GM18498 (cell line): Measurements from ENCODE around the gene SLIT3.
A peak's percentile ranks its signal among the peaks of the same experiment; 100 is the strongest.

ENCODE experiments used
- ATAC-seq: cut with Tn5 transposase; IDR thresholded peaks from one replicate; pipeline ENCODE4 v1.9.1; 2021; ENCODE audit warnings: mild to moderate bottlenecking, moderate library complexity; ENCODE audit not compliant: unreplicated experiment

Gene SLIT3

GRCh38 chr5:168976311-168976970 is 324.5 kb downstream of the SLIT3 start:
- no peak for ATAC-seq

- no peak for ATAC-seq
These were observed 325.6 kb downstream of the SLIT3 start for GRCh38 chr5:168975331-168975730.

- ATAC-seq, result no peak
These were observed 326.9 kb downstream of the SLIT3 start for GRCh38 chr5:168974082-168974481.

GRCh38 chr5:168972731-168973130 is 328.2 kb downstream of the SLIT3 start:
- ATAC-seq, result no peak

GRCh38 chr5:168971100-168971499 is 329.8 kb downstream of the SLIT3 start:
- ATAC-seq, result no peak

GRCh38 chr5:168969326-168969886 is 331.5 kb downstream of the SLIT3 start:
- ATAC-seq, result no peak

- ATAC-seq, result no peak
These were observed 332.9 kb downstream of the SLIT3 start for GRCh38 chr5:168967882-168968620.

GRCh38 chr5:168965638-168966037 is 335.3 kb downstream of the SLIT3 start:
- ATAC-seq, result no peak

- no peak for ATAC-seq
These were observed 336.8 kb downstream of the SLIT3 start for GRCh38 chr5:168964182-168964581.

GRCh38 chr5:168962306-168962705 is 338.6 kb downstream of the SLIT3 start:
- ATAC-seq, result no peak

- ATAC-seq, result no peak
These were observed 339.3 kb downstream of the SLIT3 start for GRCh38 chr5:168961681-168962080.

- no peak for ATAC-seq
These were observed 340.4 kb downstream of the SLIT3 start for GRCh38 chr5:168960497-168960896.

- no peak for ATAC-seq
These were observed 347.6 kb downstream of the SLIT3 start for GRCh38 chr5:168953351-168953750.

GRCh38 chr5:168952196-168952595 is 348.7 kb downstream of the SLIT3 start:
- no peak for ATAC-seq

GRCh38 chr5:168951769-168952168 is 349.2 kb downstream of the SLIT3 start:
- ATAC-seq, result no peak

- ATAC-seq, result no peak
These were observed 349.6 kb downstream of the SLIT3 start for GRCh38 chr5:168951356-168951755.

- no peak for ATAC-seq
These were observed 350.5 kb downstream of the SLIT3 start for GRCh38 chr5:168950241-168950951.

- no peak for ATAC-seq
These were observed 352.2 kb downstream of the SLIT3 start for GRCh38 chr5:168948746-168949145.

GRCh38 chr5:168947212-168947868 is 353.6 kb downstream of the SLIT3 start:
- ATAC-seq, result peak; percentile 69

- no peak for ATAC-seq
These were observed 354.6 kb downstream of the SLIT3 start for GRCh38 chr5:168946363-168946762.

GRCh38 chr5:168944004-168944403 is 356.9 kb downstream of the SLIT3 start:
- ATAC-seq, result no peak
